ENCODE data around the gene PLXNA4.

Gene PLXNA4

GRCh38 chr7:132491391-132491945 lies 84.8 kb downstream of the PLXNA4 start:
- CTCF ChIA-PET, result no interaction called here
- TF ChIP-seq CTCF (conservative IDR thresholded peaks at IDR 0.05; ENCODE audit: low read depth), result no peak

GRCh38 chr7:132490474-132490873 lies 85.8 kb downstream of the PLXNA4 start:
- ChIA-PET POLR2A (ENCODE audit: low non-redundant PET) (no interaction called here), CTCF (no interaction called here)
- no peak for TF ChIP-seq CTCF (conservative IDR thresholded peaks at IDR 0.05; ENCODE audit: low read depth)
- no peak for DNase-seq (ENCODE audit: low spot score)
- no peak overlapping the region for H3K27ac ChIP-seq

More at GRCh38 chr7:132491391-132491945, 84.8 kb downstream of the PLXNA4 start:
- no peak overlapping the region for H3K27ac ChIP-seq
- DNase-seq (ENCODE audit: low spot score), result no peak
- POLR2A ChIA-PET (ENCODE audit: low non-redundant PET), result no interaction called here

DNA sequence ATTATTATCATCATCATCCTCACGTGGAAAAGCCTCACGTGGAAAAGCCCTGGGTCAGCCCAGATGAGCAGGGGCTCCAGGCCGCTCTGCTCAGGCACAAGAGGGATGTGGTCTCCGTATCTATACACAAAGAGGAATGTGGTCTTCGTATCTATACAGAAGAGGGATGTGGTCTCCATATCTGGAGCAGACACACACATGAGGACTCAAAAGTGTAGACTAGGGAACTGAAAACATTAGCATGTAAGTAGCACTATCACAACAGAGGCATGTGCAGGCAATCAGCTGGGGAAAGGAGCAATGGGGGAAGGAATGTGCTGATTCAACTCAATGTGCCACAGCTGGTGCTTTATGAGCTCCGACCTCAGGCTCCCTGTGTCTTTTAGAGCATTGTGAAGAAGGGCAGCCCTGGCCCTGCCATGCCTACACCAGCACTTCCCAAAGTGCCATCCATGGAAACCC lies 86.5 kb downstream of the PLXNA4 start:
- no peak for TF ChIP-seq CTCF (conservative IDR thresholded peaks at IDR 0.05; ENCODE audit: low read depth)
- no peak for DNase-seq (ENCODE audit: low spot score)
- POLR2A ChIA-PET (ENCODE audit: low non-redundant PET), result no interaction called here

GRCh38 chr7:132488634-132489302 lies 87.5 kb downstream of the PLXNA4 start:
- H3K27ac ChIP-seq, result no peak overlapping the region
- CTCF ChIA-PET, result interaction anchor here (0.5 kb wide), 1 partner anchor 36 kb away, joined by 3 read pairs; no protein-coding TSS in a partner anchor

More for the DNA sequence above, 86.5 kb downstream of the PLXNA4 start:
- no peak overlapping the region for H3K27ac ChIP-seq
- CTCF ChIA-PET, result no interaction called here

GRCh38 chr7:132486274-132486610 lies 90.0 kb downstream of the PLXNA4 start:
- TF ChIP-seq CTCF (conservative IDR thresholded peaks at IDR 0.05; ENCODE audit: low read depth), result no peak
- ChIA-PET POLR2A (ENCODE audit: low non-redundant PET) (no interaction called here), CTCF (no interaction called here)
- H3K27ac ChIP-seq, result no peak overlapping the region
- no peak for DNase-seq (ENCODE audit: low spot score)

More at GRCh38 chr7:132488634-132489302, 87.5 kb downstream of the PLXNA4 start:
- DNase-seq (ENCODE audit: low spot score), result no peak
- no peak for TF ChIP-seq CTCF (conservative IDR thresholded peaks at IDR 0.05; ENCODE audit: low read depth)
- POLR2A ChIA-PET (ENCODE audit: low non-redundant PET), result no interaction called here

DNA sequence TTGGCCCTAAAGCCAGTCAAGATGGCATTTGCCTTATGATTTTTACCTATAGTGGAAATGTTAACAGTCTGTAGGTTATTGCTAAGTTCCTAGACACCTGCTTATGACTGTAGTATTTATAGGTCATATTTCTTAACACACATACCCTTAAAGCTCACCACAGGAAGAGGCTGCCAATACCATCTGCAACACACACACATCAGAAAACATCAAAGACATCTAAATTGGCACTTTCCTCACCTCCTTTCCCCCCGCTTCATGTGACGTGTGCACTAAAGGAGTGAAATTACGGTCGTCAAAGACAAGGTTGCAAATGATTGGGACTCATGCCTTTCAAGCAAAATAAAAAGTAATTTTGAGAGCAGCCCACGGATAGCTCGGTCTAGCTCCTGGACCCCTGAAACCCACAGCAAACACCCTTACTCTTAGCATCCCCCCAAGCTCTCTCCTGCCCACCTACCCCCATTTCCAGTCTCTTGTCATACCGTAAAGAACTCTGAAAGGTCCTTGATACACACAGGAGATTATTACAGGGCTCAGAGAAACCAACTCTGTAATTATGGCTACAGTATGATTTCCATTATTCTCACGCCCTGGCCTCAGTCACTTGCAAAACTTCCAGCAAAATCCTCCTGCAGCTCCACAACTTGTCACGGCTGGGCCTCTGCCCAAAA lies 90.5 kb downstream of the PLXNA4 start:
- DNase-seq (ENCODE audit: low spot score), result no peak
- ChIA-PET CTCF (no interaction called here), POLR2A (ENCODE audit: low non-redundant PET) (no interaction called here)
- H3K27ac ChIP-seq, result no peak overlapping the region
- no peak for TF ChIP-seq CTCF (conservative IDR thresholded peaks at IDR 0.05; ENCODE audit: low read depth)
